RPMI8226 (cell line): ENCODE results near the gene OR11A1.
A peak's percentile ranks its signal among the peaks of the same experiment; 100 is the strongest.
"Not testable (repeated sequence)": the region's sequence is repeated elsewhere in the genome, so short reads cannot be mapped to it uniquely, and the experiment has no call there.

Experiments
- DNase-seq: peaks from one replicate; pipeline ENCODE4 v3.0.0-alpha.2; 2015

Gene OR11A1

GRCh38 chr6:29477923-29478450 lies 21.1 kb upstream of the OR11A1 start:
- DNase-seq: no peak

- no peak for DNase-seq
Observed at GRCh38 chr6:29474996-29475395, 18.1 kb upstream of the OR11A1 start.

- no peak for DNase-seq
Observed at GRCh38 chr6:29466241-29466640, 9.4 kb upstream of the OR11A1 start.

- DNase-seq: no peak
Observed at GRCh38 chr6:29465801-29466200, 8.9 kb upstream of the OR11A1 start.

GRCh38 chr6:29465279-29465678 lies 8.4 kb upstream of the OR11A1 start:
- DNase-seq: no peak

GRCh38 chr6:29462022-29462421 lies 5.2 kb upstream of the OR11A1 start:
- DNase-seq: no peak

GRCh38 chr6:29461021-29461814 lies 4.3 kb upstream of the OR11A1 start:
- DNase-seq: no peak

- no peak for DNase-seq
Observed at GRCh38 chr6:29451471-29452193, 5.2 kb downstream of the OR11A1 start.

- no peak for DNase-seq
Observed at GRCh38 chr6:29447670-29448069, 9.2 kb downstream of the OR11A1 start.

GRCh38 chr6:29444031-29444430 lies 12.8 kb downstream of the OR11A1 start:
- DNase-seq: not testable (repeated sequence)

GRCh38 chr6:29442719-29443118 lies 14.2 kb downstream of the OR11A1 start:
- DNase-seq: no peak

GRCh38 chr6:29439006-29439405 lies 17.9 kb downstream of the OR11A1 start, which contains the start of gene OR10C1:
Gene OR10C1, plus strand, starts transcription at chr6:29439306. Its CDS starts 710 bp downstream, at chr6:29440016.
- no peak for DNase-seq

- DNase-seq: peak; percentile 69
Observed at GRCh38 chr6:29436730-29437129, 20.1 kb downstream of the OR11A1 start.

- no peak for DNase-seq
Observed at GRCh38 chr6:29426654-29427053, 30.2 kb downstream of the OR11A1 start.

GRCh38 chr6:29425075-29425474 lies 31.8 kb downstream of the OR11A1 start:
- no peak for DNase-seq

GRCh38 chr6:29424575-29424974 lies 32.3 kb downstream of the OR11A1 start:
- no peak for DNase-seq

GRCh38 chr6:29424168-29424567 lies 32.7 kb downstream of the OR11A1 start:
- no peak for DNase-seq

GRCh38 chr6:29419516-29419915 lies 37.4 kb downstream of the OR11A1 start:
- DNase-seq: no peak

GRCh38 chr6:29414588-29414987 lies 42.3 kb downstream of the OR11A1 start, which contains the start of gene OR12D1:
Gene OR12D1, plus strand, starts transcription at chr6:29414928.
- DNase-seq: no peak

- no peak for DNase-seq
Observed at GRCh38 chr6:29403801-29404200, 53.1 kb downstream of the OR11A1 start.

- no peak for DNase-seq
Observed at GRCh38 chr6:29399525-29399924, 57.3 kb downstream of the OR11A1 start.

- DNase-seq: no peak
Observed at GRCh38 chr6:29395331-29395730, 61.5 kb downstream of the OR11A1 start, which contains the start of gene OR12D2. Gene OR12D2, plus strand, starts transcription at chr6:29395631. Its CDS starts 1,069 bp downstream, at chr6:29396700.

GRCh38 chr6:29388533-29388932 lies 68.3 kb downstream of the OR11A1 start:
- no peak for DNase-seq

- no peak for DNase-seq
Observed at GRCh38 chr6:29376003-29376402, 80.9 kb downstream of the OR11A1 start.
